Activated B cell treated with CpG ODN at 0.5 μM for 24 hours (primary cell): ENCODE data around the gene SCG5. TPM values are rescaled to one million over a fixed set of nuclear protein-coding genes. Genes with fewer than 3 reads are reported as not detected.
"Not testable (repeated sequence)": the region's sequence is repeated elsewhere in the genome, so short reads cannot be mapped to it uniquely, and the experiment has no call there.

ENCODE experiments used
- ATAC-seq: fragments of 200-7000 bp; cut with Tn5 transposase; one replicate; pipeline ENCODE4 v1.10.0; 2021; ENCODE audit warnings: low read depth, mild to moderate bottlenecking, moderate library complexity
- CTCF ChIA-PET: fragments of 350-600 bp; sonication (Branson Sonifier 250); formaldehyde crosslinking; loops from one replicate; lab custom pipeline; 2021; ENCODE audit warnings: antibody characterized with exemption; lab: Charles Lee
- POLR2A ChIA-PET: fragments of 350-600 bp; sonication (Branson Sonifier 250); formaldehyde crosslinking; loops from one replicate; lab custom pipeline; 2021; ENCODE audit warnings: antibody characterized with exemption; lab: Charles Lee
- DNase-seq: peaks from one replicate; pipeline ENCODE4 v3.0.0; 2022
- H3K27ac Mint-ChIP-seq: one replicate; pipeline ENCODE4 v1.8.0; 2020; ENCODE audit warnings: mixed read lengths
- H3K27me3 Mint-ChIP-seq: one replicate; pipeline ENCODE4 v1.8.0; 2021; ENCODE audit warnings: mixed read lengths
- H3K36me3 Mint-ChIP-seq: one replicate; pipeline ENCODE4 v1.8.0; 2021; ENCODE audit warnings: low read depth, mixed read lengths
- H3K4me1 Mint-ChIP-seq: one replicate; pipeline ENCODE4 v1.8.0; 2021; ENCODE audit warnings: mixed read lengths
- H3K4me3 Mint-ChIP-seq: one replicate; pipeline ENCODE4 v1.8.0; 2020; ENCODE audit warnings: mild to moderate bottlenecking, mixed read lengths
- H3K9me3 Mint-ChIP-seq: one replicate; pipeline ENCODE4 v1.8.0; 2020; ENCODE audit warnings: mixed read lengths
- intact Hi-C: fragments of 100-400 bp; cut with micrococcal nuclease; formaldehyde crosslinking; loops from one replicate; pipeline ENCODE4 v1.15.1; 2024
- total RNA-seq: library from RNA; stranded (reverse); gene quantifications from 2 replicates; pipeline ENCODE4 v1.2.3, GENCODE V29; 2022
- TF ChIP-seq, protein P1 (sequence below): fragments of 200-600 bp; IDR thresholded peaks from one replicate; pipeline ENCODE4 v1.8.0; 2022; ENCODE audit warnings: antibody characterized with exemption, mild to moderate bottlenecking

SCG5 gene, protein sequence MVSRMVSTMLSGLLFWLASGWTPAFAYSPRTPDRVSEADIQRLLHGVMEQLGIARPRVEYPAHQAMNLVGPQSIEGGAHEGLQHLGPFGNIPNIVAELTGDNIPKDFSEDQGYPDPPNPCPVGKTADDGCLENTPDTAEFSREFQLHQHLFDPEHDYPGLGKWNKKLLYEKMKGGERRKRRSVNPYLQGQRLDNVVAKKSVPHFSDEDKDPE
- total RNA-seq, result 0.27 TPM in 1 of 2 replicates, not detected in the other

GRCh38 chr15:32641517-32642059 is at the start of gene SCG5:
TSS of gene SCG5 (plus strand) at chr15:32641710. CDS start at chr15:32643593, 1,883 bp downstream.
- no peak for DNase-seq
- peaks cover 5% of the 10 kb centered on the region for H3K27me3 Mint-ChIP-seq
- ChIA-PET POLR2A (no interaction called here), CTCF (no interaction called here)
- H3K36me3 Mint-ChIP-seq, result no peaks in the 10 kb centered on the region
- no peak within 1 kb of the TSS for H3K4me3 Mint-ChIP-seq
- no peaks in the 10 kb centered on the region for H3K9me3 Mint-ChIP-seq
- H3K4me1 Mint-ChIP-seq, result peaks cover 13% of the 10 kb centered on the region
- no peak within 1 kb of the TSS for H3K27ac Mint-ChIP-seq
- ATAC-seq, result no peak
- intact Hi-C loops, result no loop called here
- TF ChIP-seq, protein P1, sequence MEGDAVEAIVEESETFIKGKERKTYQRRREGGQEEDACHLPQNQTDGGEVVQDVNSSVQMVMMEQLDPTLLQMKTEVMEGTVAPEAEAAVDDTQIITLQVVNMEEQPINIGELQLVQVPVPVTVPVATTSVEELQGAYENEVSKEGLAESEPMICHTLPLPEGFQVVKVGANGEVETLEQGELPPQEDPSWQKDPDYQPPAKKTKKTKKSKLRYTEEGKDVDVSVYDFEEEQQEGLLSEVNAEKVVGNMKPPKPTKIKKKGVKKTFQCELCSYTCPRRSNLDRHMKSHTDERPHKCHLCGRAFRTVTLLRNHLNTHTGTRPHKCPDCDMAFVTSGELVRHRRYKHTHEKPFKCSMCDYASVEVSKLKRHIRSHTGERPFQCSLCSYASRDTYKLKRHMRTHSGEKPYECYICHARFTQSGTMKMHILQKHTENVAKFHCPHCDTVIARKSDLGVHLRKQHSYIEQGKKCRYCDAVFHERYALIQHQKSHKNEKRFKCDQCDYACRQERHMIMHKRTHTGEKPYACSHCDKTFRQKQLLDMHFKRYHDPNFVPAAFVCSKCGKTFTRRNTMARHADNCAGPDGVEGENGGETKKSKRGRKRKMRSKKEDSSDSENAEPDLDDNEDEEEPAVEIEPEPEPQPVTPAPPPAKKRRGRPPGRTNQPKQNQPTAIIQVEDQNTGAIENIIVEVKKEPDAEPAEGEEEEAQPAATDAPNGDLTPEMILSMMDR, result no peak

DNA sequence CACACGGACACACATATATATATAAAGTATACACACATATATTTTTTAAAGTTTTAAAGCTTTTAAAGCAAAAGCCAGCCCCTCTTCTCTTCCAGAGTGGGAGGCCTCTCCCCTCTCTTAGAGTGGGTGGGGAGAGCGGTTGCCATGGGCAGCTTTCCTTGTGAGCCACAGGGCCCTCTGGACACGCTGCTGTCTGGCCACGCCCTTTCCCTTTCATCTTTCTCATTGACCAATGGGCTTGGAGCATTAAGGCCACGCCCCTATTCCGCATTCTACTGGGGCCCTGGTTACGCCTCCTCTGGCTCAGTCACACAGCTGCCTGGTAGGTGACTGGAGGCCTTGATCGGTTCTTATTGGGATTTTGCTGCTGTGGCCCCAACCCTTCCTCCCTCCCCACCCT is 48.4 kb upstream of the SCG5 start, which contains the start of gene GOLGA8N:
Gene GOLGA8N (plus strand): TSS at position 306 of the 400 bp plus-strand sequence.
- H3K27ac Mint-ChIP-seq, H3K9me3 Mint-ChIP-seq, intact Hi-C loops, ATAC-seq, DNase-seq, CTCF ChIA-PET, H3K27me3 Mint-ChIP-seq, H3K36me3 Mint-ChIP-seq, H3K4me3 Mint-ChIP-seq, POLR2A ChIA-PET, H3K4me1 Mint-ChIP-seq: not testable (repeated sequence)

DNA sequence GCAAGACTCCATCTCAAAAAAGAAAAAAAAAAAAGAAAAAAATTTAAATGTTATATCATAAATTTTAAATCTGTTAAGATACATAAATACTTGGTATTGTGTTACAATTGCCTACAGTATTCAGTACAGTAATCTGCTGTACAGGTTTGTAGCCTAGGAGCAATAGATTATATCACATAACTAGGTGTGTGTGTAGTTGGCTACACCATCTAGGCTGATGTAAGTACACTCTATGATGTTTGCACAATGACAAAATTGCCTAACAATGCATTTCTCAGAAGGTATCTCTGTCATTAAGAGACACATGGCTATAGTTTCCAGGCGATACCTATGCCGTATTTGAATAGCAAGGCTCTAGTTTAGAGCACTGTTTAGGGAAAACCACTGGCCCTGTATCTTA is 32.0 kb upstream of the SCG5 start:
- H3K4me3 Mint-ChIP-seq, POLR2A ChIA-PET, ATAC-seq, H3K27me3 Mint-ChIP-seq, H3K27ac Mint-ChIP-seq, CTCF ChIA-PET, H3K36me3 Mint-ChIP-seq, intact Hi-C loops, DNase-seq, H3K4me1 Mint-ChIP-seq, H3K9me3 Mint-ChIP-seq: not testable (repeated sequence)

- not testable (repeated sequence) for DNase-seq, ATAC-seq
Observed at GRCh38 chr15:32610719-32611118, 30.8 kb upstream of the SCG5 start.

DNA sequence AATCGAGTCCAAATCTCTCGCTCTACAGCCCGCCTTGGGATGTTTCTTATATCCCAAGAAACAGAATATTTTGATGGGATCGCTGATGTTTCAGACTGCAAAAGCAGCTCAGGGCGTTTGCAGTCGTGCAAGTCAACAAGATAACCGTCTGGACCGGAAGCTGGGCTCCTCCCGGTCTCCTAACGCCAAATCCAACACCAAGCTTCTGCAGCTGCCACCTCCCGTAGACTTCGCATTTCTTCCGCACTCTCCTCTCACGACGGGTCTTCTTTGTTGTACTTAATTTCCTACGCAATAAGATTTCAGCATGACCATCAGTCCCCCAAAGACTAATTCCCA is 26.8 kb upstream of the SCG5 start:
- POLR2A ChIA-PET, H3K36me3 Mint-ChIP-seq, H3K27me3 Mint-ChIP-seq, CTCF ChIA-PET, intact Hi-C loops, H3K9me3 Mint-ChIP-seq: not testable (repeated sequence)
- H3K27ac Mint-ChIP-seq, result peak overlapping the region; percentile 92
- peaks cover 16% of the 10 kb centered on the region for H3K4me1 Mint-ChIP-seq
- peak; percentile 20 for DNase-seq
- H3K4me3 Mint-ChIP-seq, result peak overlapping the region; percentile 96
- ATAC-seq, result peak; percentile 11

More at GRCh38 chr15:32610719-32611118, 30.8 kb upstream of the SCG5 start:
- H3K36me3 Mint-ChIP-seq, H3K9me3 Mint-ChIP-seq, H3K27ac Mint-ChIP-seq, H3K27me3 Mint-ChIP-seq, POLR2A ChIA-PET, H3K4me1 Mint-ChIP-seq, CTCF ChIA-PET, intact Hi-C loops, H3K4me3 Mint-ChIP-seq: not testable (repeated sequence)

DNA sequence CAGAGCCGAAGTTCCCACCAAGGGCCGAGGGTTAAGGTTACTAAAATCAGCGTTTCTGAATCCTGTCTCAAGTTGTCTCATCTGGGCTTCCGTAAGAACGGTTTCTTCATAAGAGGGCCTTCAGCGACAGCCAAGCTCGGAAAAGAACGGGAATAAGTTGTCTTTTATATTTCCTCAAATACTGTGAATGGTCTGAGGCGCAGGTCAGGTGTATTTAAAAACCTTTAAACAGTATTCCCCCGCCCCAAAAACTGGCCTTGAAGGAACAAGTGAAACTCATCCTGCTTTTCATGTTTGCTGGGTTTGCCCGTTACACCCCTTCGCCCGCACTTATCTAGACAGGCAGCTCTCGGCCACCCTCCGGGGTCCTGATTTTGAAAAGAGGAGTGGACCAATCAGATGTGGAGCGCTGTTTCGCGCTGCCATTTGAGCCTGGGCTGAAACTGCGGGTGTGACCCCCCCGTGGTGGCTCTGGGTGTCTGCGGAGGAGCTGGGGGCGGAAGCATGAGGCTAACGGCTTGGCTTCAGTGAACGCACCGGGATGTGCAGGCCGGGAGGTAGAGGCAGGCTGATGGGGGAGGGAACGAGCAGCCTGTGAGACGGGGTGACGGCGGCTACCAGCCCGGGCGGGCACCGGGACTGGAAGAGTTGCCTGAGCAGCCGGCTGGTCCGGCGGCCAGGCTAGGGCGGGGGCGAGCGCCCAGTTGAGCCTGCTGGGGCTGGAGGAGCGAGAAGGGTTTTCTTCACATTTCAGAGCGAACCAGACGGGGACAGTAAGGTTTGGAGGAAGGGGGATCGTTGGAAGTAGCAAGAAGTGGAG is 26.2 kb upstream of the SCG5 start, which contains the start of gene ARHGAP11A:
Gene ARHGAP11A (plus strand): TSS at position 454 of the 820 bp plus-strand sequence. CDS start 708 bp downstream, outside the sequence.
- CTCF ChIA-PET, H3K9me3 Mint-ChIP-seq, H3K36me3 Mint-ChIP-seq, intact Hi-C loops, H3K27me3 Mint-ChIP-seq: not testable (repeated sequence)
- POLR2A ChIA-PET, result interaction anchor here (0.6 kb wide), 1 partner anchor 1718 kb away, joined by 3 read pairs; no protein-coding TSS in a partner anchor
- peak within 1 kb of the TSS; percentile 92 for H3K27ac Mint-ChIP-seq
- peak; percentile 90 for ATAC-seq
- H3K4me3 Mint-ChIP-seq, result peak within 1 kb of the TSS; percentile 96
- H3K4me1 Mint-ChIP-seq, result peaks cover 16% of the 10 kb centered on the region
- DNase-seq, result peak; percentile 66

DNA sequence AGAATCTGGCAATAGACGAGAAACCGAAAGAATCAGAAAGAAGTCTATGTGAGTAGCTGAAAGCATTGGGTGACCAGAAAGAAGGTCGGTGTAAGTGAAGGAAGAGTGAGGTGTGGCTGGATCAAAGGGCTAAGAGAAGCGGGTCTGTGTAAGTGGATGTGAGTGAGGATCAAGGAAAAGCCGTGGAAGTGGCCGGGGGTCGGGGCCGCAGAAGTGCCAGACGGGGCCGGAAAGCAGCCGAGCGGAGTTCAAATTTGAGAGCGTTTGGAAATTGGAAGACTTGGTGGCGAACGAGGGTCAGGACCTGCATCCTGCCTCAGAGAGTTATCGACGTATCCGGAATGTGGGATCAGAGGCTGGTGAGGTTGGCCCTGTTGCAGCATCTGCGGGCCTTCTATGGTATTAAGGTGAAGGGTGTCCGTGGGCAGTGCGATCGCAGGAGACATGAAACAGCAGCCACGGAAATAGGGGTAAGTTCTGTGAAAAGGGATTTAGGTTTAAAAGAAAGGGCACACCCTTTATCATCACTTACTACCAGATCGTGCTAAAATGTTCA is 25.6 kb upstream of the SCG5 start:
- H3K27me3 Mint-ChIP-seq, H3K9me3 Mint-ChIP-seq, CTCF ChIA-PET, DNase-seq, H3K36me3 Mint-ChIP-seq, intact Hi-C loops, ATAC-seq, POLR2A ChIA-PET: not testable (repeated sequence)
- Mint-ChIP-seq H3K4me1 (peaks cover 16% of the 10 kb centered on the region), H3K4me3 (peak overlapping the region; percentile 96), H3K27ac (peak overlapping the region; percentile 92)
